HG02678 (cell line): ENCODE results near the gene MBNL2.

Experiments used
- ATAC-seq: cut with Tn5 transposase; IDR thresholded peaks from one replicate; pipeline ENCODE4 v1.9.1; 2021; ENCODE audit warnings: mild to moderate bottlenecking, moderate library complexity; ENCODE audit not compliant: unreplicated experiment

MBNL2 gene

GRCh38 chr13:97319113-97319720 is 97.1 kb downstream of the MBNL2 start:
- ATAC-seq = no peak

GRCh38 chr13:97321101-97321500 is 99.0 kb downstream of the MBNL2 start:
- ATAC-seq = no peak

GRCh38 chr13:97321616-97322321 is 99.6 kb downstream of the MBNL2 start:
- ATAC-seq = no peak

GRCh38 chr13:97322740-97323342 is 100.7 kb downstream of the MBNL2 start:
- no peak for ATAC-seq

- no peak for ATAC-seq
These were observed 102.0 kb downstream of the MBNL2 start for GRCh38 chr13:97324115-97324514.

GRCh38 chr13:97325738-97326137 is 103.6 kb downstream of the MBNL2 start:
- no peak for ATAC-seq

GRCh38 chr13:97327086-97327485 is 105.0 kb downstream of the MBNL2 start:
- ATAC-seq = no peak

- no peak for ATAC-seq
These were observed 105.5 kb downstream of the MBNL2 start for GRCh38 chr13:97327506-97328221.

GRCh38 chr13:97328222-97328790 is 106.2 kb downstream of the MBNL2 start:
- no peak for ATAC-seq

- ATAC-seq = no peak
These were observed 107.2 kb downstream of the MBNL2 start for GRCh38 chr13:97329331-97329730.

GRCh38 chr13:97330448-97330847 is 108.3 kb downstream of the MBNL2 start:
- no peak for ATAC-seq

- ATAC-seq = no peak
These were observed 110.6 kb downstream of the MBNL2 start for GRCh38 chr13:97332742-97333141.

- no peak for ATAC-seq
These were observed 111.8 kb downstream of the MBNL2 start for GRCh38 chr13:97333983-97334382.

- no peak for ATAC-seq
These were observed 112.6 kb downstream of the MBNL2 start for GRCh38 chr13:97334690-97335089.

GRCh38 chr13:97335488-97336134 is 113.5 kb downstream of the MBNL2 start:
- no peak for ATAC-seq

GRCh38 chr13:97337985-97338499 is 115.9 kb downstream of the MBNL2 start:
- no peak for ATAC-seq

GRCh38 chr13:97338571-97338970 is 116.4 kb downstream of the MBNL2 start:
- ATAC-seq = no peak

- no peak for ATAC-seq
These were observed 117.2 kb downstream of the MBNL2 start for GRCh38 chr13:97339019-97339987.

- peak; percentile 63 for ATAC-seq
These were observed 118.0 kb downstream of the MBNL2 start for GRCh38 chr13:97339988-97340749.
